H9 (cell line): ENCODE measurements around the gene ARHGAP22. TPM values are rescaled to one million over a fixed set of nuclear protein-coding genes. Genes with fewer than 3 reads are reported as not detected.

Experiments used
- DNase-seq: peaks from one replicate; pipeline ENCODE4 v3.0.0-alpha.2; 2017
- H2AFZ ChIP-seq: one replicate; pipeline ENCODE4 v1.6.1; 2013; ENCODE audit warnings: mild to moderate bottlenecking, low read length, control low read depth, moderate library complexity
- H2AK5ac ChIP-seq: 2 replicates; pipeline ENCODE4 v1.6.1; 2013; ENCODE audit warnings: low read length, control low read depth, mixed read lengths; ENCODE audit not compliant: insufficient read length
- H2BK120ac ChIP-seq: one replicate; pipeline ENCODE4 v1.6.1; 2013; ENCODE audit warnings: low read depth, mild to moderate bottlenecking, low read length, control low read depth, inconsistent platforms; ENCODE audit not compliant: poor library complexity, severe bottlenecking
- H2BK12ac ChIP-seq: 2 replicates; pipeline ENCODE4 v1.6.1; 2013; ENCODE audit warnings: low read length, control low read depth, mixed read lengths, low read depth; ENCODE audit not compliant: insufficient read length
- H2BK15ac ChIP-seq: 2 replicates; pipeline ENCODE4 v1.6.1; 2013; ENCODE audit warnings: low read depth, low read length, control low read depth
- H2BK20ac ChIP-seq: one replicate; pipeline ENCODE4 v1.6.1; 2013; ENCODE audit warnings: low read depth, mild to moderate bottlenecking, low read length, control low read depth, inconsistent platforms; ENCODE audit not compliant: poor library complexity, severe bottlenecking
- H2BK5ac ChIP-seq: 2 replicates; pipeline ENCODE4 v1.6.1; 2013; ENCODE audit warnings: low read length, control low read depth, mixed read lengths; ENCODE audit not compliant: insufficient read length
- H3K14ac ChIP-seq: 2 replicates; pipeline ENCODE4 v1.6.1; 2013; ENCODE audit warnings: low read length, control low read depth; ENCODE audit not compliant: insufficient read depth
- H3K18ac ChIP-seq: 2 replicates; pipeline ENCODE4 v1.6.1; 2013; ENCODE audit warnings: low read depth, mild to moderate bottlenecking, mixed read lengths, low read length, control low read depth; ENCODE audit not compliant: insufficient read length
- H3K23ac ChIP-seq: 2 replicates; pipeline ENCODE4 v1.6.1; 2013; ENCODE audit warnings: low read length, control low read depth, mixed read lengths, low read depth; ENCODE audit not compliant: insufficient read length
- H3K23me2 ChIP-seq: 2 replicates; pipeline ENCODE4 v1.6.1; 2013; ENCODE audit warnings: low read depth, mild to moderate bottlenecking, mixed read lengths, low read length, control low read depth; ENCODE audit not compliant: insufficient read length, poor library complexity, severe bottlenecking
- H3K27ac ChIP-seq: 2 replicates; pipeline ENCODE4 v1.5.1; 2013; ENCODE audit warnings: low read length, control low read depth, mixed read lengths, low read depth; ENCODE audit not compliant: insufficient read length
- H3K27me3 ChIP-seq: 2 replicates; pipeline ENCODE4 v1.6.1; 2013; ENCODE audit warnings: low read length, control low read depth, inconsistent platforms; ENCODE audit not compliant: insufficient read depth
- H3K4ac ChIP-seq: 2 replicates; pipeline ENCODE4 v1.6.1; 2013; ENCODE audit warnings: low read depth, mild to moderate bottlenecking, control low read depth, inconsistent platforms, low read length, moderate library complexity
- H3K4me1 ChIP-seq: 2 replicates; pipeline ENCODE4 v1.6.1; 2013; ENCODE audit warnings: low read length, control low read depth, inconsistent platforms; ENCODE audit not compliant: insufficient read depth
- H3K4me2 ChIP-seq: 2 replicates; pipeline ENCODE4 v1.6.1; 2013; ENCODE audit warnings: low read length, control low read depth, mixed read lengths; ENCODE audit not compliant: insufficient read length, insufficient read depth
- H3K56ac ChIP-seq: 2 replicates; pipeline ENCODE4 v1.6.1; 2013; ENCODE audit warnings: low read depth, mild to moderate bottlenecking, mixed read lengths, low read length, control low read depth; ENCODE audit not compliant: insufficient read length
- H3K79me1 ChIP-seq: 2 replicates; pipeline ENCODE4 v1.6.1; 2013; ENCODE audit warnings: low read depth, mild to moderate bottlenecking, moderate library complexity, low read length, control low read depth, inconsistent platforms; ENCODE audit not compliant: insufficient read depth, poor library complexity, severe bottlenecking
- H3K79me2 ChIP-seq: 2 replicates; pipeline ENCODE4 v1.6.1; 2013; ENCODE audit warnings: low read length, control low read depth, inconsistent platforms; ENCODE audit not compliant: insufficient read depth
- H3K9ac ChIP-seq: 2 replicates; pipeline ENCODE4 v1.6.1; 2013; ENCODE audit warnings: low read length, control low read depth, mixed read lengths; ENCODE audit not compliant: insufficient read length; ENCODE audit errors: extremely low read depth
- H3K9me3 ChIP-seq: one replicate; pipeline ENCODE4 v1.6.1; 2013; ENCODE audit warnings: low read depth, low read length, inconsistent platforms; ENCODE audit not compliant: control insufficient read depth
- H3T11ph ChIP-seq: one replicate; pipeline ENCODE4 v1.6.1; 2013; ENCODE audit warnings: mild to moderate bottlenecking, low read length, control low read depth, inconsistent platforms
- H4K20me1 ChIP-seq: one replicate; pipeline ENCODE4 v1.6.1; 2013; ENCODE audit not compliant: control insufficient read depth, insufficient read length, insufficient read depth
- H4K5ac ChIP-seq: 2 replicates; pipeline ENCODE4 v1.6.1; 2013; ENCODE audit warnings: low read depth, mild to moderate bottlenecking, mixed read lengths, low read length, control low read depth; ENCODE audit not compliant: insufficient read length
- H4K8ac ChIP-seq: replicated peaks from 2 replicates; pipeline ENCODE4 v1.6.1; 2013; ENCODE audit warnings: low read length, control low read depth, mixed read lengths, low read depth; ENCODE audit not compliant: insufficient read length
- H4K91ac ChIP-seq: 2 replicates; pipeline ENCODE4 v1.6.1; 2013; ENCODE audit warnings: low read depth, mild to moderate bottlenecking, moderate library complexity, mixed read lengths, low read length, control low read depth; ENCODE audit not compliant: insufficient read length
- H3K27ac Mint-ChIP-seq, 3 experiments: 2 replicates in 2 of 3; 3 replicates in 1 of 3; pipeline ENCODE4 v1.8.0; 2020 to 2021; ENCODE audit warnings: mixed read lengths in 3 of 3, mild to moderate bottlenecking in 1 of 3, moderate library complexity in 1 of 3
- H3K27me3 Mint-ChIP-seq: 2 replicates; pipeline ENCODE4 v1.8.0; 2021; ENCODE audit warnings: low read depth, mild to moderate bottlenecking, moderate library complexity, mixed read lengths
- H3K36me3 Mint-ChIP-seq, 3 experiments: 2 replicates in 2 of 3; 3 replicates in 1 of 3; pipeline ENCODE4 v1.8.0; 2020 to 2021; ENCODE audit warnings: low read depth in 3 of 3, mixed read lengths in 3 of 3; ENCODE audit not compliant: insufficient read depth in 1 of 3
- H3K4me1 Mint-ChIP-seq, 2 experiments: 2 replicates each; pipeline ENCODE4 v1.8.0; 2020; ENCODE audit warnings: mixed read lengths in 2 of 2
- H3K4me3 Mint-ChIP-seq, 2 experiments: 2 replicates in 1 of 2; 3 replicates in 1 of 2; pipeline ENCODE4 v1.8.0; 2020 to 2021; ENCODE audit warnings: mild to moderate bottlenecking in 2 of 2, mixed read lengths in 2 of 2, moderate library complexity in 1 of 2
- H3K9me3 Mint-ChIP-seq, 2 experiments: 2 replicates in 1 of 2; 3 replicates in 1 of 2; pipeline ENCODE4 v1.8.0; 2020; ENCODE audit warnings: mild to moderate bottlenecking in 2 of 2, mixed read lengths in 2 of 2, moderate library complexity in 1 of 2
- CTCF ChIP-seq: fragments of 200-600 bp; sonication (generic); conservative IDR thresholded peaks from 3 replicates; pipeline ENCODE4 v1.8.0; 2021; ENCODE audit warnings: antibody characterized with exemption, mild to moderate bottlenecking
- WGBS: extraction: QIAGEN DNeasy Blood & Tissue Kit; methylation state at CpG from one replicate; pipeline ENCODE4 v1.1.7; 2013; ENCODE audit warnings: missing lambda C conversion rate, low lambda C conversion rate, mixed read lengths; ENCODE audit not compliant: insufficient read length; ENCODE audit errors: extremely low coverage; 5-methylcytosine and 5-hydroxymethylcytosine counted together
- total RNA-seq: library from RNA; stranded (reverse); gene quantifications from 2 replicates; pipeline ENCODE4 v1.2.1, GENCODE V29; 2021

The ARHGAP22 gene
- total RNA-seq, 1 experiment from 2014 or later, result 7.4 TPM

DNA sequence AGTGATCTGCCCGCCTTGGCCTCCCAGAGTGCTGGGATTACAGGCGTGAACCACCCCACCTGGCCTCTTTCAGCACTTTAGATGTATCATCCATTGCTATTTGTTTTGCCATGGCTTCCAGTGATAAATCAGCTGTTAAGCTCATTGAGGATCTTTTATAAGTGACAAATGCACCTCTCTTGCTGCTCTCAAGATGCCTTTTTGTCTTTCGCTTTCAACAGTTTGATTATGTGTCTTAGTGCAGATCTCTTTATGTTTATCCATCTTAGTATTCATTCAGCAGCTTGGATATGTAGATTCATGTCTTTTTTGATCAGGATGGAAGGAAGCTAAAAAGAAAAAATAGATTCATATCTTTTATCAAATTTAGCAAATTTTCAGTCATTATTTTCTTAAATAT, 192.8 kb downstream of the ARHGAP22 start:
- no peaks in the 10 kb centered on the region for H4K20me1 ChIP-seq
- no peaks in the 10 kb centered on the region for H3K79me1 ChIP-seq
- no peak overlapping the region for H3K18ac ChIP-seq
- no peak overlapping the region for H2BK5ac ChIP-seq
- H3K27me3 ChIP-seq, result no peaks in the 10 kb centered on the region
- H4K5ac ChIP-seq, result no peak overlapping the region
- H2BK20ac ChIP-seq, result no peak overlapping the region
- no peak for DNase-seq
- no peak overlapping the region for H3T11ph ChIP-seq
- H3K9me3 Mint-ChIP-seq, result peaks cover 11 to 12% of the 10 kb centered on the region in 2 experiments
- H3K23ac ChIP-seq, result no peak overlapping the region
- peaks cover 7 to 9% of the 10 kb centered on the region in 2 experiments for H3K4me1 Mint-ChIP-seq
- no peak overlapping the region for H3K4me3 Mint-ChIP-seq
- no peak overlapping the region for H3K9ac ChIP-seq
- peaks cover 17 to 37% (median 29%) of the 10 kb centered on the region in 3 experiments for H3K36me3 Mint-ChIP-seq
- no peak overlapping the region for H3K4me2 ChIP-seq
- H4K8ac ChIP-seq, result no peak overlapping the region
- no peak overlapping the region for H4K91ac ChIP-seq
- no peak overlapping the region for H3K14ac ChIP-seq
- H3K4ac ChIP-seq, result no peak overlapping the region
- no peak overlapping the region for H3K27ac Mint-ChIP-seq
- TF ChIP-seq CTCF, result no peak
- no peak overlapping the region for H2BK12ac ChIP-seq
- no peaks in the 10 kb centered on the region for H3K4me1 ChIP-seq
- no peak overlapping the region for H2AK5ac ChIP-seq
- H3K9me3 ChIP-seq, result no peaks in the 10 kb centered on the region
- H2AFZ ChIP-seq, result no peak overlapping the region
- no CpG with 5 or more reads among the region's 3 CpGs for WGBS
- no peaks in the 10 kb centered on the region for H3K79me2 ChIP-seq
- H3K56ac ChIP-seq, result no peak overlapping the region
- H2BK15ac ChIP-seq, result no peak overlapping the region
- H3K27ac ChIP-seq, result no peak overlapping the region
- no peak overlapping the region for H2BK120ac ChIP-seq
- H3K27me3 Mint-ChIP-seq, result no peaks in the 10 kb centered on the region
- H3K23me2 ChIP-seq, result no peaks in the 10 kb centered on the region
